Glutamatergic neuron (in vitro differentiated cells): ENCODE data around the gene PRODH. TPM values are rescaled to one million over a fixed set of nuclear protein-coding genes. Genes with fewer than 3 reads are reported as not detected.
"Not testable (repeated sequence)": the region's sequence is repeated elsewhere in the genome, so short reads cannot be mapped to it uniquely, and the experiment has no call there.

ENCODE experiments used
- DNase-seq: peaks from one replicate; pipeline ENCODE4 v3.0.0; 2022
- H3K27ac Mint-ChIP-seq: one replicate; pipeline ENCODE4 v1.8.0; 2020; ENCODE audit warnings: mild to moderate bottlenecking, mixed read lengths, inconsistent platforms; ENCODE audit not compliant: unreplicated experiment
- H3K27me3 Mint-ChIP-seq: one replicate; pipeline ENCODE4 v1.8.0; 2020; ENCODE audit warnings: mild to moderate bottlenecking, moderate library complexity, mixed read lengths, inconsistent platforms; ENCODE audit not compliant: unreplicated experiment
- H3K36me3 Mint-ChIP-seq: one replicate; pipeline ENCODE4 v1.8.0; 2020; ENCODE audit warnings: mild to moderate bottlenecking, mixed read lengths, inconsistent platforms; ENCODE audit not compliant: unreplicated experiment
- H3K4me1 Mint-ChIP-seq: one replicate; pipeline ENCODE4 v1.8.0; 2020; ENCODE audit warnings: mild to moderate bottlenecking, low read depth, mixed read lengths, inconsistent platforms; ENCODE audit not compliant: unreplicated experiment
- H3K4me3 Mint-ChIP-seq: one replicate; pipeline ENCODE4 v1.8.0; 2020; ENCODE audit warnings: mild to moderate bottlenecking, mixed read lengths, inconsistent platforms; ENCODE audit not compliant: unreplicated experiment
- H3K9me3 Mint-ChIP-seq: one replicate; pipeline ENCODE4 v1.8.0; 2020; ENCODE audit warnings: mild to moderate bottlenecking, moderate library complexity, mixed read lengths, inconsistent platforms; ENCODE audit not compliant: unreplicated experiment
- CTCF ChIP-seq: fragments of 200-600 bp; sonication (generic); IDR thresholded peaks from one replicate; pipeline ENCODE4 v1.5.0; 2021; ENCODE audit not compliant: partially characterized antibody, unreplicated experiment
- total RNA-seq: library from RNA; stranded (reverse); fragmentation: NEBNext Ultra II Directional; extraction: Animal tissue kit (Norgen Biotek cat#: 25700); gene quantifications from one replicate; pipeline ENCODE4 v1.2.1, GENCODE V29; 2021; ENCODE audit not compliant: unreplicated experiment

Gene PRODH
- total RNA-seq, 1 donor from 2014 or later: 4.0 TPM

- TF ChIP-seq CTCF: no peak
- H3K27ac Mint-ChIP-seq: no peak overlapping the region
- no peak for DNase-seq
- H3K4me3 Mint-ChIP-seq: no peak overlapping the region
- peaks cover 7% of the 10 kb centered on the region for H3K27me3 Mint-ChIP-seq
- H3K4me1 Mint-ChIP-seq: peaks cover 7% of the 10 kb centered on the region
- peaks cover 2% of the 10 kb centered on the region for H3K9me3 Mint-ChIP-seq
- H3K36me3 Mint-ChIP-seq: no peaks in the 10 kb centered on the region
These were observed 19.0 kb upstream of the PRODH start for GRCh38 chr22:18954990-18955571.

DNA sequence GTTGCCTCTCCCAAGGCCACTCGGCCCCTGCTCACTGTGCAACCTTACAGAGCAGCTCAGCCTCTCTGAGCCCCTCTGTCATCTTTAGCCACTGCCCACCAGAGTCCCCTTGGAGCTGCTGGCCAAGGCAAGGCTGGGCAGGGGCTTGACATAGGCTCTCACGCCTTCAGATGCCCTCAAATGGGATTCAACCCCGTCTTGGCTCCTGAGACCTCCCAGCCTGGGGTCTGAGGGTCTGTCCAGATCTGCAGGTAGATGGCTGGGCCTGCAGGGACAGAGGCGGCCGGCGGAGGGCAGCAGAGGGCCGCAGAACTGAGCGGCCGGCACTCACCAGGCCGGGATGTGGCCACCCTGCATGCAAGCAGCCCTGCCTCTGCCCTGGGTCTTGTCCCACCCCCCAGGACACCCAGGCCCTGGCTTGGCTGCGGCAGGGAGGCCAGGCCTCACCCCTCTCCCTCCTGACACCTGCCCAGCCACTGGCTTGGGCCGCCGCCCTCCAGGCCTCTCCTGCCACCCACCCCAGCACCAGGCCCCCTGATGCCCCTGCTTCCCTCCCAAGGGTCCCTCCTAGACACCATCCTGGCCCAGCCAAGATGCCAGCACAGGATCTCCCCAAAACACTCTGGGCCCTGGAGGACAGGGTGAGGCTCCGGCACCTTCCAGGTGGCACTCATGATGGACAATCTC, 18.4 kb upstream of the PRODH start:
- not testable (repeated sequence) for H3K9me3 Mint-ChIP-seq, H3K27me3 Mint-ChIP-seq, H3K4me3 Mint-ChIP-seq, H3K36me3 Mint-ChIP-seq, H3K27ac Mint-ChIP-seq
- H3K4me1 Mint-ChIP-seq: peaks cover 12% of the 10 kb centered on the region
- peak; percentile 74 for TF ChIP-seq CTCF
- peak; percentile 88 for DNase-seq

GRCh38 chr22:18953128-18953527, 17.0 kb upstream of the PRODH start:
- peaks cover 15% of the 10 kb centered on the region for H3K4me1 Mint-ChIP-seq

DNA sequence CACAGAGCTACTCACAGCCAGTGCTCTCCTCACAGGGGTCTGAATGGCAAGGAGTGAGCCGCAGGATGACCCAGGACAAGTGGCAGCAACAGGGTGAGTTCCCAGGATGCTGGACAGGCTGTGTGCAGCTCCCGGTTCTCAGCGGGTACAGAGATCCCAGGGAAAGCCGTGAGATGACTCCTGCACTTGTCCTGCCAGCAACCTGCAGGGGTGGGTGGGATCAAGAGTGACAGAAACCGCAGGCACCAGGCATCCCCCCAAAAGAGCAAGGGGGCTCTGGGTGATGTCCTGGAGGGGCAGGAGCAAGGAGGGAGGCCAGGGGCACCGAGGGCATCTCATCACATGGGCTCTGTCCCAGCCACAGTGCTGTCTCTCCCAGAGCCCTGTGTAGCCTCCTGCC, 15.9 kb upstream of the PRODH start:
- Mint-ChIP-seq H3K4me1 (peaks cover 18% of the 10 kb centered on the region), H3K27ac (no peak overlapping the region), H3K27me3 (peaks cover 7% of the 10 kb centered on the region), H3K9me3 (no peaks in the 10 kb centered on the region), H3K4me3 (no peak overlapping the region), H3K36me3 (no peaks in the 10 kb centered on the region)
- DNase-seq: no peak
- TF ChIP-seq CTCF: no peak

More at GRCh38 chr22:18953128-18953527, 17.0 kb upstream of the PRODH start:
- not testable (repeated sequence) for H3K4me3 Mint-ChIP-seq, H3K9me3 Mint-ChIP-seq, H3K27me3 Mint-ChIP-seq, H3K27ac Mint-ChIP-seq, H3K36me3 Mint-ChIP-seq
- peak; percentile 33 for DNase-seq

- peaks cover 4% of the 10 kb centered on the region for H3K27me3 Mint-ChIP-seq
- H3K9me3 Mint-ChIP-seq: no peaks in the 10 kb centered on the region
- no peak for DNase-seq
- H3K27ac Mint-ChIP-seq: no peak overlapping the region
- H3K36me3 Mint-ChIP-seq: no peaks in the 10 kb centered on the region
- no peak overlapping the region for H3K4me3 Mint-ChIP-seq
- H3K4me1 Mint-ChIP-seq: peaks cover 17% of the 10 kb centered on the region
- no peak for TF ChIP-seq CTCF
These were observed 14.0 kb upstream of the PRODH start for GRCh38 chr22:18950141-18950540.
